SH-SY5Y (cell line): ENCODE measurements around the gene MMP3.

Experiments
- GATA2 ChIP-seq: IDR thresholded peaks from 2 replicates; pipeline ENCODE4 v1.6.1; 2011; ENCODE audit warnings: mild to moderate bottlenecking, low read depth, low read length
- GATA3 ChIP-seq: IDR thresholded peaks from 2 replicates; pipeline ENCODE4 v1.6.1; 2011; ENCODE audit warnings: low read depth, mild to moderate bottlenecking, low read length, moderate library complexity

The MMP3 gene

GRCh38 chr11:102788334-102788995 lies 54.9 kb downstream of the MMP3 start:
- TF ChIP-seq GATA3: no peak
- TF ChIP-seq GATA2: no peak
